ENCODE results near the gene C12orf75.

C12orf75 gene

GRCh38 chr12:105330931-105331804 lies 677 bp downstream of the C12orf75 start (continued):
- TF ChIP-seq ZBTB48 (tag by site-specific recombination; IDR thresholded peaks at IDR 0.05) (no peak), ZBTB8A (tag by site-specific recombination; IDR thresholded peaks at IDR 0.05) (peak; percentile 18; the same call in 1 of the 2 replicates), ZNF16 (tag by site-specific recombination; IDR thresholded peaks at IDR 0.05; ENCODE audit: low read depth) (no peak), ZNF266 (tag by site-specific recombination; IDR thresholded peaks at IDR 0.05; ENCODE audit: low read depth) (no peak), ZNF600 (tag by site-specific recombination; IDR thresholded peaks at IDR 0.05) (peak; percentile 26; the same call in 1 of the 2 replicates), ZFHX2 (tag by site-specific recombination; conservative IDR thresholded peaks at IDR 0.05) (peak; percentile 61), GLIS2 (tag by site-specific recombination; IDR thresholded peaks at IDR 0.05) (peak; percentile 63; the same call in 1 of the 2 replicates), ZNF114 (tag by site-specific recombination; IDR thresholded peaks at IDR 0.05) (no peak), ZNF768 (tag by site-specific recombination; IDR thresholded peaks at IDR 0.05) (no peak), PRDM2 (tag by site-specific recombination; IDR thresholded peaks at IDR 0.05; ENCODE audit: borderline replicate concordance) (no peak), ZNF510 (tag by site-specific recombination; IDR thresholded peaks at IDR 0.05; ENCODE audit: insufficient replicate concordance) (no peak), ZNF274 (IDR thresholded peaks at IDR 0.05; ENCODE audit: low read length) (no peak), ZNF274 (tag by site-specific recombination; IDR thresholded peaks at IDR 0.05; ENCODE audit: borderline replicate concordance) (no peak), ZNF223 (tag by site-specific recombination; IDR thresholded peaks at IDR 0.05) (no peak), INSM2 (tag by site-specific recombination; IDR thresholded peaks at IDR 0.05) (no peak), ZNF629 (tag by site-specific recombination; IDR thresholded peaks at IDR 0.05) (no peak), ZNF157 (tag by site-specific recombination; IDR thresholded peaks at IDR 0.05) (no peak), ZNF555 (tag by site-specific recombination; conservative IDR thresholded peaks at IDR 0.05) (no peak)
- TF ChIP-seq, protein P1, sequence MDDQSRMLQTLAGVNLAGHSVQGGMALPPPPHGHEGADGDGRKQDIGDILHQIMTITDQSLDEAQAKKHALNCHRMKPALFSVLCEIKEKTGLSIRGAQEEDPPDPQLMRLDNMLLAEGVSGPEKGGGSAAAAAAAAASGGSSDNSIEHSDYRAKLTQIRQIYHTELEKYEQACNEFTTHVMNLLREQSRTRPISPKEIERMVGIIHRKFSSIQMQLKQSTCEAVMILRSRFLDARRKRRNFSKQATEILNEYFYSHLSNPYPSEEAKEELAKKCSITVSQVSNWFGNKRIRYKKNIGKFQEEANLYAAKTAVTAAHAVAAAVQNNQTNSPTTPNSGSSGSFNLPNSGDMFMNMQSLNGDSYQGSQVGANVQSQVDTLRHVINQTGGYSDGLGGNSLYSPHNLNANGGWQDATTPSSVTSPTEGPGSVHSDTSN (CRISPR knock-in tag; IDR thresholded peaks at IDR 0.05): no peak
